Right lobe of liver (tissue), 4 donors: Measurements from ENCODE around the gene DENND2D.

Experiments
- CTCF ChIP-seq, 4 donors: fragments of 200-600 bp in 3 of 4; fragments of 450-650 bp in 1 of 4; IDR thresholded peaks; one replicate each; pipeline versions ENCODE4 v1.5.1 to v1.8.0; 2016 to 2022; ENCODE audit warnings: antibody characterized with exemption in 4 of 4, mild to moderate bottlenecking in 2 of 4
- POLR2A ChIP-seq: fragments of 450-650 bp; IDR thresholded peaks from one replicate; pipeline ENCODE4 v1.6.1; 2017; ENCODE audit warnings: antibody characterized with exemption, mild to moderate bottlenecking
- donor health status: DM: no; HTN: no; CAD: no.
- donor health status: DM: no; HTN: no; CAD: no.
- donor health status: DM: no; HTN: yes; CAD: no.

GRCh38 chr1:111221633-111222291 is 21.3 kb upstream of the DENND2D start:
- no peak for TF ChIP-seq POLR2A
- no peak for TF ChIP-seq CTCF (IDR thresholded peaks at IDR 0.05)
